Stomach (tissue), 4 donors: ENCODE results near the gene CHURC1.

ENCODE experiments used
- POLR2AphosphoS5 ChIP-seq, 3 donors: sonication (generic); formaldehyde crosslinking; IDR thresholded peaks; one replicate each; pipeline ENCODE4 v1.6.1; 2016; ENCODE audit warnings: antibody characterized with exemption in 3 of 3
- TF ChIP-seq, protein P1 (sequence below), 7 experiments: fragments of 450-650 bp in 4 of 7; fragments of 200-600 bp in 3 of 7; sonication (generic) in 3 of 7; IDR thresholded peaks; one replicate each; pipeline ENCODE4 v1.5.1; 2016 to 2019; ENCODE audit warnings: antibody characterized with exemption in 7 of 7, control low read depth in 2 of 7, mild to moderate bottlenecking in 1 of 7

DNA sequence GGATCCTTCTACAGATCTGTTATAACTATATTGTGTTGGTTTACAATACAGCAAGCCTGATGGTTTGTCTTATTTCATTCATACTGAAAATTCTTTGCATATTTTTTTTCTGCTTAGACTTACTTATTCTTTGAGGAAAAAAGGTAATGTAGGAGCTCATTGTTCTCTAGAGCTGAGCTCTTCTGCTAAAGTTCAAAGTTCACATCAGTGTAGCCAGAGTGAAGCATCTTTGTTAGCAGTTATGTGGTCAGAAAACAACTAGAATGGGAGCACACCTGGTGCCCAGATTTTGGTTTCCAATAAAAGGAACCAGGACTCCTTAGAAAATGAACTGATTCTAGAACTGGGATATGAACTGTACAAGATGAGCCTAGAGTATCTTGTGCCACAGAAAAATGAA is 18.0 kb downstream of the CHURC1 start:
- TF ChIP-seq, protein P1, sequence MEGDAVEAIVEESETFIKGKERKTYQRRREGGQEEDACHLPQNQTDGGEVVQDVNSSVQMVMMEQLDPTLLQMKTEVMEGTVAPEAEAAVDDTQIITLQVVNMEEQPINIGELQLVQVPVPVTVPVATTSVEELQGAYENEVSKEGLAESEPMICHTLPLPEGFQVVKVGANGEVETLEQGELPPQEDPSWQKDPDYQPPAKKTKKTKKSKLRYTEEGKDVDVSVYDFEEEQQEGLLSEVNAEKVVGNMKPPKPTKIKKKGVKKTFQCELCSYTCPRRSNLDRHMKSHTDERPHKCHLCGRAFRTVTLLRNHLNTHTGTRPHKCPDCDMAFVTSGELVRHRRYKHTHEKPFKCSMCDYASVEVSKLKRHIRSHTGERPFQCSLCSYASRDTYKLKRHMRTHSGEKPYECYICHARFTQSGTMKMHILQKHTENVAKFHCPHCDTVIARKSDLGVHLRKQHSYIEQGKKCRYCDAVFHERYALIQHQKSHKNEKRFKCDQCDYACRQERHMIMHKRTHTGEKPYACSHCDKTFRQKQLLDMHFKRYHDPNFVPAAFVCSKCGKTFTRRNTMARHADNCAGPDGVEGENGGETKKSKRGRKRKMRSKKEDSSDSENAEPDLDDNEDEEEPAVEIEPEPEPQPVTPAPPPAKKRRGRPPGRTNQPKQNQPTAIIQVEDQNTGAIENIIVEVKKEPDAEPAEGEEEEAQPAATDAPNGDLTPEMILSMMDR (IDR thresholded peaks at IDR 0.05), result no peak
- TF ChIP-seq POLR2AphosphoS5 (IDR thresholded peaks at IDR 0.05), result no peak
